Aorta (tissue), 5 donors: Measurements from ENCODE around the gene ZNF439. TPM values are rescaled to one million over a fixed set of nuclear protein-coding genes. Genes with fewer than 3 reads are reported as not detected.
A peak's percentile ranks its signal among the peaks of the same experiment; 100 is the strongest.
"Not testable (repeated sequence)": the region's sequence is repeated elsewhere in the genome, so short reads cannot be mapped to it uniquely, and the experiment has no call there.

Experiments used
- ATAC-seq: fragments of 200-7000 bp; cut with Tn5 transposase; one replicate; pipeline ENCODE4 v1.9.1; 2022; ENCODE audit warnings: moderate library complexity; ENCODE audit not compliant: low FRiP score
- DNase-seq, 2 donors: peaks; one replicate each; pipeline ENCODE4 v3.0.0-alpha.2; 2020
- H3K27ac ChIP-seq, 2 donors: one replicate each; pipeline ENCODE4 v1.5.1; 2013; ENCODE audit warnings: low read length in 2 of 2, mild to moderate bottlenecking in 2 of 2, moderate library complexity in 2 of 2, control low read depth in 1 of 2, inconsistent platforms in 1 of 2, low read depth in 1 of 2
- H3K27me3 ChIP-seq, 2 donors: one replicate each; pipeline ENCODE4 v1.6.1; 2013; ENCODE audit warnings: control low read depth in 1 of 2, low read length in 1 of 2, mild to moderate bottlenecking in 1 of 2, moderate library complexity in 1 of 2; ENCODE audit not compliant: insufficient read depth in 2 of 2, control insufficient read depth in 1 of 2
- H3K36me3 ChIP-seq, 2 donors: one replicate each; pipeline ENCODE4 v1.6.1; 2013; ENCODE audit warnings: control low read depth in 1 of 2, low read length in 1 of 2, mild to moderate bottlenecking in 1 of 2; ENCODE audit not compliant: insufficient read depth in 2 of 2, control insufficient read depth in 1 of 2
- H3K4me1 ChIP-seq, 2 donors: one replicate each; pipeline ENCODE4 v1.6.1; 2013; ENCODE audit warnings: low read length in 2 of 2, control low read depth in 1 of 2, mild to moderate bottlenecking in 1 of 2, moderate library complexity in 1 of 2; ENCODE audit not compliant: insufficient read depth in 2 of 2, control insufficient read depth in 1 of 2
- H3K4me3 ChIP-seq, 2 donors: one replicate each; pipeline ENCODE4 v1.5.1; 2013; ENCODE audit warnings: low read length in 2 of 2, control low read depth in 1 of 2, mild to moderate bottlenecking in 1 of 2
- H3K9me3 ChIP-seq: one replicate; pipeline ENCODE4 v1.6.1; 2013; ENCODE audit warnings: mild to moderate bottlenecking, low read length; ENCODE audit not compliant: control insufficient read depth
- WGBS, 2 donors: extraction: QIAGEN DNeasy Blood & Tissue Kit; methylation state at CpG; one replicate each; pipeline ENCODE4 v1.1.7; 2013; 5-methylcytosine and 5-hydroxymethylcytosine counted together
- intact Hi-C, 2 donors: fragments of 100-400 bp; cut with DNase I; formaldehyde crosslinking; loops; one replicate each; pipeline versions ENCODE4 v1.14.2 to v1.15.0; 2022
- polyA plus RNA-seq, 2 donors: library from polyadenylated mRNA; stranded (reverse); fragments of 200-250 nt; gene quantifications; one replicate each; pipeline ENCODE4 v1.2.3, GENCODE V29; 2013
- total RNA-seq, 2 donors: library from RNA; stranded (reverse); fragmentation: NEBNext Ultra II Directional; extraction: Animal tissue kit (Norgen Biotek cat#: 25700); gene quantifications; one replicate each; pipeline ENCODE4 v1.2.1, GENCODE V29; 2021
- donor health status: healthy with polysubstance abuse.
- donor health status: Bipolar disorder and iron deficiency.
- donor health status: DM: no; HTN: no; CAD: no.
- donor health status: DM: no; HTN: no; CAD: no.
- donor health status: DM: yes; HTN: yes; CAD: no.

The ZNF439 gene
- total and polyA plus RNA-seq, 4 donors, result 6.3 to 13.3 (median 10.5) TPM

- intact Hi-C loops, result loop anchor here (5.0 to 10.0 kb wide), 3 partner anchors 86 to 174 kb away; partner anchors contain the start of genes ZNF491 (in 1 of the 2) and ZNF878 (in 1 of the 2)
- H3K4me3 ChIP-seq, result no peak overlapping the region
- H3K9me3 ChIP-seq, result no peaks in the 10 kb centered on the region
- H3K27me3 ChIP-seq, result no peaks in the 10 kb centered on the region
- H3K27ac ChIP-seq, result no peak overlapping the region
- no peak for DNase-seq
- no peaks in the 10 kb centered on the region for H3K36me3 ChIP-seq
- no peak for ATAC-seq
- no peaks in the 10 kb centered on the region for H3K4me1 ChIP-seq
- 90 to 94% methylated on average over 12 of the region's 12 CpGs for WGBS, 2 donors
Measured at GRCh38 chr19:11880598-11880997, 32.1 kb downstream of the ZNF439 start.

- no peak overlapping the region for H3K27ac ChIP-seq
- WGBS, 2 donors, result 15 to 16% methylated on average over 10 of the region's 10 CpGs
- peak; percentile 50 to 69 for DNase-seq
Measured at GRCh38 chr19:11881151-11881800, 32.8 kb downstream of the ZNF439 start.

GRCh38 chr19:11882606-11883005 lies 34.1 kb downstream of the ZNF439 start:
- no peak for ATAC-seq

More at GRCh38 chr19:11881151-11881800, 32.8 kb downstream of the ZNF439 start:
- ATAC-seq, result peak; percentile 56
- no peak overlapping the region for H3K4me3 ChIP-seq
- H3K36me3 ChIP-seq, result no peaks in the 10 kb centered on the region
- H3K9me3 ChIP-seq, result no peaks in the 10 kb centered on the region
- H3K4me1 ChIP-seq, result no peaks in the 10 kb centered on the region
- H3K27me3 ChIP-seq, result no peaks in the 10 kb centered on the region
- intact Hi-C loops, result loop anchor here (5.0 to 10.0 kb wide), 3 partner anchors 86 to 174 kb away; partner anchors contain the start of genes ZNF491 (in 1 of the 2) and ZNF878 (in 1 of the 2)

GRCh38 chr19:11887234-11887610 lies 38.7 kb downstream of the ZNF439 start:
- Histone ChIP-seq H3K4me3 (peak overlapping the region in 1 of 2 donors; percentile 45), H3K27ac (peak overlapping the region in 1 of 2 donors; percentile 28), H3K36me3 (no peaks in the 10 kb centered on the region), H3K4me1 (no peaks in the 10 kb centered on the region), H3K9me3 (no peaks in the 10 kb centered on the region), H3K27me3 (no peaks in the 10 kb centered on the region)
- ATAC-seq (peak; percentile 65), DNase-seq (no peak)
- intact Hi-C loops, result loop anchor here (5.0 to 10.0 kb wide), 3 partner anchors 35 to 168 kb away; partner anchors contain the start of genes ZNF491 (in 1 of the 2) and ZNF878 (in 1 of the 2)
- 11 to 13% methylated on average over 7 of the region's 7 CpGs for WGBS, 2 donors

More at GRCh38 chr19:11882606-11883005, 34.1 kb downstream of the ZNF439 start:
- no peaks in the 10 kb centered on the region for H3K4me1 ChIP-seq
- 80 to 81% methylated on average over 2 of the region's 2 CpGs for WGBS, 2 donors
- intact Hi-C loops, result loop anchor here (2.0 to 10.0 kb wide), 4 partner anchors 88 to 258 kb away; partner anchors contain the start of genes ZNF20 (in 1 of the 2), ZNF491 (in 1 of the 2) and ZNF878 (in 1 of the 2)
- DNase-seq, result no peak
- no peaks in the 10 kb centered on the region for H3K27me3 ChIP-seq
- no peak overlapping the region for H3K4me3 ChIP-seq
- H3K27ac ChIP-seq, result no peak overlapping the region
- H3K9me3 ChIP-seq, result no peaks in the 10 kb centered on the region
- no peaks in the 10 kb centered on the region for H3K36me3 ChIP-seq

- Histone ChIP-seq H3K27ac (peak within 1 kb of the TSS in 1 of 2 donors; percentile 87), H3K9me3 (no peaks in the 10 kb centered on the region), H3K4me3 (peak within 1 kb of the TSS; percentile 31 to 45), H3K36me3 (no peaks in the 10 kb centered on the region), H3K4me1 (no peaks in the 10 kb centered on the region), H3K27me3 (no peaks in the 10 kb centered on the region)
- 0 to 1% methylated on average over 49 to 56 of the region's 56 CpGs for WGBS, 2 donors
- ATAC-seq, result peak; percentile 95
- intact Hi-C loops, result loop anchor here (5.0 to 10.0 kb wide), 3 partner anchors 34 to 167 kb away; partner anchors contain the start of genes ZNF491 (in 1 of the 2) and ZNF878 (in 1 of the 2)
- DNase-seq, result peak; percentile 91 to 95
Measured at GRCh38 chr19:11887611-11888531, 39.3 kb downstream of the ZNF439 start, which contains the start of gene ZNF69. ZNF69 (plus strand) TSS chr19:11887782; CDS start chr19:11887924, 142 bp downstream.

- H3K36me3 ChIP-seq, H3K4me1 ChIP-seq, H3K9me3 ChIP-seq, ATAC-seq, H3K4me3 ChIP-seq, H3K27ac ChIP-seq, DNase-seq, H3K27me3 ChIP-seq: not testable (repeated sequence)
- intact Hi-C loops, result loop anchor here (5.0 to 10.0 kb wide), 3 partner anchors 32 to 165 kb away; partner anchors contain the start of genes ZNF491 (in 1 of the 2) and ZNF878 (in 1 of the 2)
- WGBS, 2 donors, result 65 to 76% methylated on average over 6 of the region's 6 CpGs
Measured at GRCh38 chr19:11889901-11890300, 41.4 kb downstream of the ZNF439 start.

- Histone ChIP-seq H3K27me3 (no peaks in the 10 kb centered on the region), H3K4me3 (no peak overlapping the region), H3K9me3 (no peaks in the 10 kb centered on the region), H3K36me3 (no peaks in the 10 kb centered on the region), H3K27ac (no peak overlapping the region), H3K4me1 (no peaks in the 10 kb centered on the region)
- ATAC-seq (no peak), DNase-seq (no peak)
- WGBS, 2 donors, result 87 to 93% methylated on average over 5 of the region's 5 CpGs
- intact Hi-C loops, result no loop called here
Measured at GRCh38 chr19:11890634-11891033, 42.1 kb downstream of the ZNF439 start.

GRCh38 chr19:11894851-11895250 lies 46.3 kb downstream of the ZNF439 start:
- ATAC-seq (no peak), DNase-seq (no peak)
- H3K27me3 ChIP-seq, result no peaks in the 10 kb centered on the region
- intact Hi-C loops, result no loop called here
- H3K27ac ChIP-seq, result no peak overlapping the region
- peaks cover 5% of the 10 kb centered on the region for H3K9me3 ChIP-seq
- H3K4me1 ChIP-seq, result no peaks in the 10 kb centered on the region
- H3K36me3 ChIP-seq, result no peaks in the 10 kb centered on the region
- WGBS, 2 donors, result 96 to 99% methylated on average over 6 of the region's 6 CpGs
- H3K4me3 ChIP-seq, result no peak overlapping the region
